IPS-20b (cell line): ENCODE measurements around the gene DCDC2.
"Not testable (repeated sequence)": the region's sequence is repeated elsewhere in the genome, so short reads cannot be mapped to it uniquely, and the experiment has no call there.

Source experiments
- H3K27ac ChIP-seq: one replicate; pipeline ENCODE4 v1.5.1; 2013; ENCODE audit warnings: low read length
- H3K27me3 ChIP-seq: 2 replicates; pipeline ENCODE4 v1.6.1; 2013; ENCODE audit warnings: mild to moderate bottlenecking, low read length, inconsistent platforms; ENCODE audit not compliant: insufficient read depth
- H3K36me3 ChIP-seq: 2 replicates; pipeline ENCODE4 v1.6.1; 2013; ENCODE audit warnings: low read depth, mild to moderate bottlenecking, inconsistent platforms, low read length, moderate library complexity; ENCODE audit not compliant: insufficient read depth
- H3K4me1 ChIP-seq: 2 replicates; pipeline ENCODE4 v1.6.1; 2013; ENCODE audit warnings: mild to moderate bottlenecking, control low read depth, inconsistent platforms, low read length, moderate library complexity; ENCODE audit not compliant: insufficient read depth
- H3K4me3 ChIP-seq: 2 replicates; pipeline ENCODE4 v1.5.1; 2013; ENCODE audit warnings: mild to moderate bottlenecking, low read length, inconsistent platforms
- H3K9ac ChIP-seq: 2 replicates; pipeline ENCODE4 v1.6.1; 2013; ENCODE audit warnings: low read depth, mild to moderate bottlenecking, inconsistent platforms, low read length, moderate library complexity
- H3K9me3 ChIP-seq: 2 replicates; pipeline ENCODE4 v1.6.1; 2013; ENCODE audit warnings: mild to moderate bottlenecking, low read depth, low read length, inconsistent platforms; ENCODE audit not compliant: insufficient read depth

DCDC2 gene

DNA sequence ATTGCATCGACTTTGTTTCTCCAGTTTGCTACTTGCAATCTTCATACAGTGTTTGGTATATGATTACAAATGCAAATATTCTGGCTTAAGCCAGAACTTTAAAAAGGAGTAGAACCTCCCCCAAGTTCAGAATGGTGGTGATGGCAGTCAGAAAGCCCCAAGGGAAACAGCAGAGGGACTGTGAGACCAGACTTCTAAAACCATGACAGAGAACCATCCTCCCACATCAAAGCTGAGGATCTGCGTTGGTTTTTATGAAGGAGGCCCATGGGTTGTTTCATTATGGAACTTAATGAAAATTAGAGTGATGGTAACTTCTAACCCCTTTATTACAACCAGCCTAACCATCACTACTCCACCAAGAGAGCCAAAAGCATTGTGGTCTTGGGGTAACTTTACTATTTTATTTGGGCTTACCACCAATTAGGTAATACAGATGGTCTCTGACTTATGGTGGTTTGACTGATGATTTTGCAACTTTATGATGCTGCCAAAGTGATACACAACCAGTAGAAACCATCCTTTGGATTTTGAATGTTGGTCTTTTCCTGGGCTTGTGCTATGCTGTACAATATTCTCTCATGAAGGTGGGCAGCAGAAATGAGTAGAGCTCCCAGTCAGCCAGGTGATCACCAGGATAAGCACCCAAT is 34.0 kb upstream of the DCDC2 start:
- Histone ChIP-seq H3K36me3 (0 out of 2 replicates have a peak, but pooled peaks cover 1% of the 10 kb centered on the region), H3K27me3 (no peaks in the 10 kb centered on the region), H3K27ac (no peak overlapping the region), H3K9ac (no peak overlapping the region), H3K4me1 (no peaks in the 10 kb centered on the region), H3K9me3 (peaks cover 11% of the 10 kb centered on the region), H3K4me3 (no peak overlapping the region)

DNA sequence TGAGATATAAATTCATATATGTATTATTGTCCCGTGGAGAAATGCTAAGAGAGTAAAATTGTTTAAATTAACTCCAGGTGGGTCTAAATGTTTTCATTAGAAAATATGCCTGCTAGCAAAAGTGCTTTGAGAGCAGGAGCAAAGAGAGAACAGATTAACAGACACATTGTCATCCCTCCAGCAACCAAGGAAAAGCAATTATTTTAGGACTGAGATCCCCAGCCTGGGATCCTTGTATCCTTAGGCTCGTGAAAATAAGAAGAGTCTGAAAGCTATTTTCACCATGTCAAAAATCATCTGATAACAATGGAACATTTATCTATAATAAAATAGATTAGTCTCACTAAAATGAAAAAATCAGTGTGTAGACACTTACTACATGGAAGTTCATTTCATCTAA is 33.3 kb upstream of the DCDC2 start:
- H3K4me1 ChIP-seq: no peaks in the 10 kb centered on the region
- no peak overlapping the region for H3K27ac ChIP-seq
- no peak overlapping the region for H3K4me3 ChIP-seq
- H3K9ac ChIP-seq: no peak overlapping the region
- no peaks in the 10 kb centered on the region for H3K36me3 ChIP-seq
- H3K27me3 ChIP-seq: no peaks in the 10 kb centered on the region
- peaks cover 4% of the 10 kb centered on the region; the same call in 1 of the 2 replicates for H3K9me3 ChIP-seq

DNA sequence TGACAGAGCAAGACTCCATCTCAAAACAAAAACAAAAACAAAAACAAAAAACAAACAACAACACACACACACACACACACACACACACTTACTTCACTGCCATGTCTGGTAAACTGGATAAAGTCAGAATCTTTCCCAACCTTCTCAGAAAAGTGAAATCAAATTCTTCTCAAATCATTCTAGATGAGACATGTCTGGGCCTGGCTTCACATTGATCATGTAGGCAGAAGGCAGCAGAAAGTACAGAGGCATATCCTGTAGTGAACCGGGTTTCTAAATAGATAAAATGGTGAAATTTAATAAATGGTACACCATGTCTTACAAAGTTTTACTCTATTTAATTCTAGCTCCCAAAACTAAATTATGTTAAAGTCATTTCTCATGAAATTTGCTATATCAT is 30.0 kb upstream of the DCDC2 start:
- Histone ChIP-seq H3K27me3 (no peaks in the 10 kb centered on the region), H3K9me3 (no peaks in the 10 kb centered on the region), H3K36me3 (no peaks in the 10 kb centered on the region), H3K4me3 (no peak overlapping the region), H3K9ac (no peak overlapping the region), H3K4me1 (no peaks in the 10 kb centered on the region), H3K27ac (no peak overlapping the region)

DNA sequence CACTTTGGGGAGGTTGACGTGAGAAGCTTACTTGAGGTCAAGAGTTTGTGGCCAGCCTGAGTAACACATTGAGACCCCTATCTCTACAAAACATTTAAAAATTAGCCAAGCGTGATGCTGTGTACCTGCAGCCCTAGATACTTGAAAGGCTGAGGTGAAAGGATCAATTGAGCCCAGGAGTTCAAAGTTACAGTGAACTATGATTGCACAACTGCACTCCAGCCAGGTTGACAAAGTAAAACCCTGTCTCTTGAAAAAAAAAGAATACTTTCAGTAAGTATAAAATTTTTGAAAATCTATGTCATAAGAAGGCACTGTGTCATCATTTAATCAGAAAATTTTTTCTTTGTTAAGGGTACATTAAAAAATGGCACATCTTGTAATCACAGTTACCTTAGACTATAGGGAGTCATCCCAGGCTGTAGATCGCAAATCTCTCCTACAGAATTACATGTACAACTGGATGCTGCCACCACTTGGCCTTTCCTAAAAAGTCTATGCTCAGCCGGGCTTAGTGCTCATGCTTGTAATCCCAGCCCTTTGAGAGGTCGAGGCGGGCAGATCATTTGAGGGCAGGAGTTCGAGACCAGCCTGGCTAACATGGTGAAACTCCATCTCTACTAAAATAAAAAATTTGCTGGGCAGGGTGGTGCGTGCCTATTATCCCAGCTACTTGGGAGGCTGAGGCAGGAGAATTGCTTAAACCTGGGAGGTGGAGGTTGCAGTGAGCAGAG is 27.8 kb upstream of the DCDC2 start:
- Histone ChIP-seq H3K9me3 (no peaks in the 10 kb centered on the region), H3K36me3 (no peaks in the 10 kb centered on the region), H3K4me3 (no peak overlapping the region), H3K9ac (no peak overlapping the region), H3K27ac (no peak overlapping the region), H3K4me1 (no peaks in the 10 kb centered on the region), H3K27me3 (no peaks in the 10 kb centered on the region)

DNA sequence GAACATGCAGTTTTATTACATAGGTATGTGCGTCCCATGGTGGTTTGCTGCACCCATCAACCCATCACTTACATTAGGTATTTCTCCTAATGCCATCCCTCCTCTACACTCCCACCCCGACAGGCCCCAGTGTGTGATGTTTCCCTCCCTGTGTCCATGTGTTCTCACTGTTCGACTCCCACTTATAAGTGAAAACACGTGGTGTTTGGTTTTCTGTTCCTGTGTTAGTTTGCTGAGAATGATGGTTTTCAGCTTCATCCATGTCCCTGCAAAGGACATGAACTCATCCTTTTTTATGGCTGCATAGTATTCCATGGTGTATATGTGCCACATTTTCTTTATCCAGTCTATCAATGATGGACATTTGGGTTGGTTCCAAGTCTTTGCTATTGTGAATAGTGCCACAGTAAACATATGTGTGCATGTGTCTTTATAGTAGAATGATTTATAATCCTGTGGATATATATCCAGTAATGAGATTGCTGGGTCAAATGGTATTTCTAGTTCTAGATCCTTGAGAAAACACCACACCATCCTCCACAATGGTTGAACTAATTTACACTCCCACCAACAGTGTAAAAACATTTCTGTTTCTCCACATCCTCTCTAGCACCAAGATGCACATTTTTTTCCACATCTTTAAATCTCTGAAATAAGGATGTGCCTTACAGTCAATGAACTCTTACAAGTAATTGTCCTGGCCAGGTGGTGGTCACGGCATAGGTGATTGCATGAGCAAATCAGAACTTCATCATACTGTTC is 26.7 kb upstream of the DCDC2 start:
- H3K9me3 ChIP-seq, H3K4me1 ChIP-seq, H3K27ac ChIP-seq, H3K4me3 ChIP-seq, H3K27me3 ChIP-seq, H3K9ac ChIP-seq, H3K36me3 ChIP-seq: not testable (repeated sequence)

DNA sequence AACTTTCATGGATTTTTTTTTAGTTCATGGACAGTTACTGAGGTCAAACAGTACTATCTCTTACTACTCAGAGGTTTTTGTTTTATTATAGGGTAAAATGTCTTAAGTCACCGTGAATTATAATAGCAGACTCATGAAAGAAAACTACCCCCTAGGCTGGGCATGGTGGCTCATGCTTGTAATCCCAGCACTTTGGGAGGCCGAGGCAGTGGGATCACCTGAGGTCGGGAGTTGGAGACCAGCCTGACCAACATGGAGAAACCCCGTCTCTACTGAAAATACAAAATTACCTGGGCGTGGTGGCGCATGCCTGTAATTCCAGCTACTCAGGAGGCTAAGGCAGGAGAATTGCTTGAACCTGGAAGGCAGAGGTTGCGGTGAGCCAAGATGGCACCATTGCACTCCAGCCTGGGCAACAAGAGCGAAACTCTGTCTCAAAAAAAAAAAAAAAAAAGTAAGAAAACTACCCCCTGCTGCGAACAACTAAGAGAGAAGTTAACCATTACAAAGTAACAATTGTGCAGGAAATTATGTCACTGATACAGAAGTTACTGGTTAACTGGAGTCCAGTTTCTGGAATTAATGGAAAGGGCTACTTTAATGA is 25.1 kb upstream of the DCDC2 start:
- not testable (repeated sequence) for H3K36me3 ChIP-seq, H3K4me3 ChIP-seq, H3K27me3 ChIP-seq, H3K9ac ChIP-seq, H3K9me3 ChIP-seq, H3K4me1 ChIP-seq, H3K27ac ChIP-seq

DNA sequence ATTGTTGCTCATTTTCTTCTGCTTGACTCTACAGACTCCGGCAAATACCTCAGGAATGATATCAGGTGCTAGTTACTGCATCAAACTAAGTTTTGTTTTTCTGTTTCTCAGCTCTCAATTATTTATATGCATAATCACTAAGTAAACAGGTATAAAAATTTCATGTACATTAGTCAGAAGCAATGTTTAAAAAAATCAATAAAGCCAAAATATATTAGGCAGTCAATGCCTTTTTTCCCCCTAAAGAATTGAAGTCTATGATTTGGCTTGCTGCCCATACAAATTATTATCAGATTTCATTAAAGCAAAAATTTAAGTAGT is 24.3 kb upstream of the DCDC2 start:
- no peaks in the 10 kb centered on the region for H3K27me3 ChIP-seq
- no peaks in the 10 kb centered on the region for H3K9me3 ChIP-seq
- no peaks in the 10 kb centered on the region for H3K4me1 ChIP-seq
- no peaks in the 10 kb centered on the region for H3K36me3 ChIP-seq
- H3K4me3 ChIP-seq: no peak overlapping the region
- no peak overlapping the region for H3K27ac ChIP-seq
- no peak overlapping the region for H3K9ac ChIP-seq

DNA sequence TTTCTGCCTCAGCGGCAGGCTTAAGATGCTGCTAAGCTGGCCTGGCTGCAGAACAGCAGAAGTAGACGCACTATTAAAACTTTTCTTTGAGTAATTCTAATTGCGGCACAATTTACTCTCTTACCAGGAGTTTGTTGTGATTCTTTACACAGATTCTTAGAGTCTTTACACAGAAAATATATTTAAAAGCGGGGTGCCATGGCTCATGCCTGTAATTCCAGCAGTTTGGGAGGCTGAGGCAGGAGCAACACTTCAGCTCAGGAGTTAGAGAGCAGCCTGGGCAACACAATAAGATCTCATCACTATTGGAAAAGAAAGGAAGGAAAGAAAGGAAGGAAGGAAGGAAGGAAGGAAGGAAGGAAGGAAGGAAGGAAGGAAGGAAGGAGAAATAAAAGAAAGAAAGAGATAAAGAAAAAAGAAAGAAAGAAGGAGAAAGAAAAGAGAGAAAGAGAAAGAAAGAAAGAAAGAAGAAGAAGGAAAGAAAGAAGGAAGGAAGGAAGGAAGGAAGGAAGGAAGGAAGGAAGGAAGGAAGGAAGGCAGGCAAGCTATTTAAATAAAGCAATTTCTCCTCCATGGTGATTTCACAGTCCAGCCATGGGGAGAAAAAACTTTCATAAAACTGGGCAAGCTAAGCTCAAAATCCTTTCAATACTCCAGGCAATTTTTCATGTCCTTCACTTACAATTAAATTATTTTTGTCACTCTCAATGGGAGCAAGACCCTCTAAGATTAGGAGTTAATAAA is 23.8 kb upstream of the DCDC2 start:
- Histone ChIP-seq H3K4me3 (no peak overlapping the region), H3K9ac (no peak overlapping the region), H3K27ac (no peak overlapping the region), H3K9me3 (no peaks in the 10 kb centered on the region), H3K4me1 (no peaks in the 10 kb centered on the region; the same call in 1 of the 2 replicates), H3K27me3 (no peaks in the 10 kb centered on the region), H3K36me3 (no peaks in the 10 kb centered on the region)

DNA sequence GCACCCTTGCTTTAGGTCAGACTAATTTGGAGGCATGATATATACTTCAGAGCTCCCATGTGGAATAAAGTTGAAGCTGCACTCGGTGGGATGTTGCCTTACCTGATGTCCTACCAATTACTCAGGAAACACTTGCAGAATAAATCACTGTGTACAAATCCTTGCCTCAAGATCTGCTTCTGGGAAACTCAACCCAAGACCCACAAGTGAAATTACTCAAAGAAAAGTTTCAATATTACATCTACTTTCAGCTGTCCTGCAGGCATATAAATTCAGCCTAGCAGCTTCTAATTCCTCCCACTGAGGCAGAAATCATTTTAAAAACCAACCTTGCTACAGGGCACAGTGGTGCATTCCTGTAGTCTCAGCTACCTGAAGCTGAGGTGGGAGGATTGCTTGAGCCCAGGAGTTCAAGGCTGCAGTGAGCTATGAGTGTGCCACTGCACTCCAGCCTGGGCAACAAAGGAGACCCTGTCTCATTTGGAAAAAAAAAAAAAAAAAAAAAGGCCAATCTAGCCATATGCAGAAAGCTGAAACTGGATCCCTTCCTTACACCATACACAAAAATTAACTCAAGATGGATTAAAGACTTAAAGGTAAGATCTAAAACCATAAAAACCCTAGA is 20.7 kb upstream of the DCDC2 start:
- no peak overlapping the region for H3K9ac ChIP-seq
- no peaks in the 10 kb centered on the region for H3K36me3 ChIP-seq
- H3K27me3 ChIP-seq: no peaks in the 10 kb centered on the region
- no peaks in the 10 kb centered on the region; the same call in 1 of the 2 replicates for H3K4me1 ChIP-seq
- H3K9me3 ChIP-seq: no peaks in the 10 kb centered on the region
- no peak overlapping the region for H3K4me3 ChIP-seq
- H3K27ac ChIP-seq: no peak overlapping the region

DNA sequence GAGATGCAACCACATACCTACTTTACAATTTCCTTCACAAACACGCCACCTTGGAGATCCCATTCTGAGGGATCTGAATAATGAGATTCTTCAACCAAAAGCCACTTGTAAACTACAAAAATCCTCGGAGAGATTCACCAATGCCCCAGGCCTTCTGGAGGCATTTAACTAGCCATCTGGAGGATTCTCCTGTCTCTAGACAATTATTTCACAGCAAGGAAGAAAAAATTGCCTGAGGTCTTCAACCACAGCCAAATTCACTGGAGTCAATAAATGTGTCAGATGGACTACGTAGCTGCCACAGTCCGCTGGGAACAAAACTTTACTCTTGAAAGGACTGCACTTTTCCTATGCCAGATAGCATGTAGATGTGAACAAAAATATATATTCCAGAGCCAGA is 19.0 kb upstream of the DCDC2 start:
- H3K27me3 ChIP-seq: no peaks in the 10 kb centered on the region
- no peak overlapping the region for H3K4me3 ChIP-seq
- no peak overlapping the region for H3K27ac ChIP-seq
- H3K9me3 ChIP-seq: no peaks in the 10 kb centered on the region
- no peaks in the 10 kb centered on the region; the same call in 1 of the 2 replicates for H3K4me1 ChIP-seq
- H3K9ac ChIP-seq: no peak overlapping the region
- no peaks in the 10 kb centered on the region for H3K36me3 ChIP-seq

DNA sequence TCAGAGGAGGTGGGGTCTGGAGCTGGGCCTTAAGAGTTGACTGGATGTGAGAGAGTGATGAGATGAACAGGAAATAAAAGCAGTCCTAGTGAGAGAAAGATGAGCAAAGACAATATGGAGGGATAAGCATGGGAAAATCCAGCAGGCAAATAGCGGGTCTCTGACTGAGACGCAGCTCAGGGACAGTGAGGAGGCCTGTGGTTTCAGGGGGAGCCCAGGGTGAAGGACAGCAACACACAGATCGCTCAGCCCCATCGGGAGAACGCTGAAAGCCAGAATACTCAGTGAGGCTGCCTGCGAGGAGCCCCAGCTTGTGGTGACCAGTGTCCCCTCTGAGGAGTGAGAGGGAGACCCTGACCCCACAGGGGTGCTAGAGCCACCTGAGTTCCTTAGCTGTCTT is 16.8 kb upstream of the DCDC2 start:
- no peak overlapping the region for H3K9ac ChIP-seq
- no peaks in the 10 kb centered on the region for H3K36me3 ChIP-seq
- no peaks in the 10 kb centered on the region; the same call in 1 of the 2 replicates for H3K4me1 ChIP-seq
- H3K9me3 ChIP-seq: no peaks in the 10 kb centered on the region
- H3K4me3 ChIP-seq: no peak overlapping the region
- H3K27ac ChIP-seq: no peak overlapping the region
- no peaks in the 10 kb centered on the region for H3K27me3 ChIP-seq
